Activated T-helper 1 cell treated with anti-CD3 and anti-CD28 coated beads, Interleukin-12 subunit alpha, Interleukin-12 subunit beta, Interleukin-2, Interleukin-4 antibody, amounts not matched to agents 30 ng/mL and 10 ng/mL and 1 ng/mL, durations not matched to agents 14 hours and 24 hours and 36 hours (primary cell): ENCODE results near the gene TTC28. TPM values are rescaled to one million over a fixed set of nuclear protein-coding genes. Genes with fewer than 3 reads are reported as not detected.
"Not testable (repeated sequence)": the region's sequence is repeated elsewhere in the genome, so short reads cannot be mapped to it uniquely, and the experiment has no call there.

ENCODE experiments used
- DNase-seq: peaks from one replicate; pipeline ENCODE4 v3.0.0; 2021; ENCODE audit warnings: low spot score
- H3K27ac Mint-ChIP-seq: one replicate; pipeline ENCODE4 v1.8.0; 2021; ENCODE audit warnings: mild to moderate bottlenecking, mixed read lengths
- H3K27me3 Mint-ChIP-seq: one replicate; pipeline ENCODE4 v1.8.0; 2022; ENCODE audit warnings: mild to moderate bottlenecking, moderate library complexity, mixed read lengths; ENCODE audit not compliant: insufficient read depth
- H3K36me3 Mint-ChIP-seq: one replicate; pipeline ENCODE4 v1.8.0; 2021; ENCODE audit warnings: low read depth, mixed read lengths
- H3K4me1 Mint-ChIP-seq: one replicate; pipeline ENCODE4 v1.8.0; 2021; ENCODE audit warnings: low read depth, mixed read lengths
- H3K4me3 Mint-ChIP-seq: one replicate; pipeline ENCODE4 v1.8.0; 2021; ENCODE audit warnings: mild to moderate bottlenecking, moderate library complexity, mixed read lengths
- H3K9me3 Mint-ChIP-seq: one replicate; pipeline ENCODE4 v1.8.0; 2021; ENCODE audit warnings: mixed read lengths
- intact Hi-C: fragments of 100-400 bp; cut with micrococcal nuclease; formaldehyde crosslinking; loops from one replicate; pipeline ENCODE4 v1.15.1; 2024
- total RNA-seq: library from RNA; stranded (reverse); gene quantifications from 2 replicates; pipeline ENCODE4 v1.2.3, GENCODE V29; 2022

Gene TTC28
- total RNA-seq, 1 donor from 2014 or later: 2.4 TPM

GRCh38 chr22:28593299-28593698 lies 86.3 kb downstream of the TTC28 start:
- Mint-ChIP-seq H3K9me3 (no peaks in the 10 kb centered on the region), H3K4me3 (no peak overlapping the region), H3K36me3 (no peaks in the 10 kb centered on the region), H3K27ac (no peak overlapping the region), H3K27me3 (peaks cover 34% of the 10 kb centered on the region), H3K4me1 (no peaks in the 10 kb centered on the region)
- DNase-seq: no peak
- intact Hi-C loops: loop anchor here (10.0 kb wide), 2 partner anchors 148 to 708 kb away; no protein-coding TSS in a partner anchor

GRCh38 chr22:28589102-28589750 lies 90.4 kb downstream of the TTC28 start:
- H3K4me1 Mint-ChIP-seq: no peaks in the 10 kb centered on the region
- H3K27ac Mint-ChIP-seq: no peak overlapping the region
- H3K9me3 Mint-ChIP-seq: no peaks in the 10 kb centered on the region
- peaks cover 20% of the 10 kb centered on the region for H3K27me3 Mint-ChIP-seq
- no peak for DNase-seq
- H3K36me3 Mint-ChIP-seq: no peaks in the 10 kb centered on the region
- H3K4me3 Mint-ChIP-seq: no peak overlapping the region
- intact Hi-C loops: no loop called here

- Mint-ChIP-seq H3K27me3 (peaks cover 17% of the 10 kb centered on the region), H3K27ac (no peak overlapping the region), H3K4me3 (no peak overlapping the region), H3K4me1 (no peaks in the 10 kb centered on the region), H3K9me3 (no peaks in the 10 kb centered on the region), H3K36me3 (no peaks in the 10 kb centered on the region)
- intact Hi-C loops: no loop called here
- DNase-seq: no peak
Observed at GRCh38 chr22:28585324-28585723, 94.3 kb downstream of the TTC28 start.

- no peak for DNase-seq
- Mint-ChIP-seq H3K27me3 (peaks cover 15% of the 10 kb centered on the region), H3K36me3 (no peaks in the 10 kb centered on the region)
Observed at GRCh38 chr22:28582806-28583205, 96.8 kb downstream of the TTC28 start.

GRCh38 chr22:28581016-28581415 lies 98.6 kb downstream of the TTC28 start:
- DNase-seq: no peak
- H3K27me3 Mint-ChIP-seq: peaks cover 26% of the 10 kb centered on the region
- intact Hi-C loops: no loop called here
- no peak overlapping the region for H3K4me3 Mint-ChIP-seq
- no peak overlapping the region for H3K27ac Mint-ChIP-seq
- H3K36me3 Mint-ChIP-seq: no peaks in the 10 kb centered on the region
- no peaks in the 10 kb centered on the region for H3K9me3 Mint-ChIP-seq
- H3K4me1 Mint-ChIP-seq: no peaks in the 10 kb centered on the region

More at GRCh38 chr22:28582806-28583205, 96.8 kb downstream of the TTC28 start:
- Mint-ChIP-seq H3K4me3 (no peak overlapping the region), H3K27ac (no peak overlapping the region), H3K9me3 (no peaks in the 10 kb centered on the region), H3K4me1 (no peaks in the 10 kb centered on the region)
- intact Hi-C loops: no loop called here

GRCh38 chr22:28576162-28576561 lies 103.5 kb downstream of the TTC28 start:
- Mint-ChIP-seq H3K4me3 (no peak overlapping the region), H3K27ac (no peak overlapping the region), H3K9me3 (no peaks in the 10 kb centered on the region), H3K4me1 (no peaks in the 10 kb centered on the region), H3K36me3 (no peaks in the 10 kb centered on the region), H3K27me3 (peaks cover 42% of the 10 kb centered on the region)
- DNase-seq: no peak
- intact Hi-C loops: no loop called here

- H3K4me3 Mint-ChIP-seq: no peak overlapping the region
- H3K27me3 Mint-ChIP-seq: peaks cover 48% of the 10 kb centered on the region
- no peaks in the 10 kb centered on the region for H3K9me3 Mint-ChIP-seq
- H3K27ac Mint-ChIP-seq: no peak overlapping the region
- H3K4me1 Mint-ChIP-seq: no peaks in the 10 kb centered on the region
- DNase-seq: no peak
- H3K36me3 Mint-ChIP-seq: no peaks in the 10 kb centered on the region
- intact Hi-C loops: no loop called here
Observed at GRCh38 chr22:28574159-28574788, 105.4 kb downstream of the TTC28 start.

- H3K27me3 Mint-ChIP-seq: peaks cover 50% of the 10 kb centered on the region
- intact Hi-C loops: no loop called here
- no peak overlapping the region for H3K4me3 Mint-ChIP-seq
- H3K27ac Mint-ChIP-seq: no peak overlapping the region
- DNase-seq: no peak
- H3K4me1 Mint-ChIP-seq: no peaks in the 10 kb centered on the region
- no peaks in the 10 kb centered on the region for H3K36me3 Mint-ChIP-seq
- no peaks in the 10 kb centered on the region for H3K9me3 Mint-ChIP-seq
Observed at GRCh38 chr22:28570696-28571373, 108.8 kb downstream of the TTC28 start.

- H3K27ac Mint-ChIP-seq, H3K9me3 Mint-ChIP-seq, intact Hi-C loops, DNase-seq, H3K4me3 Mint-ChIP-seq, H3K4me1 Mint-ChIP-seq, H3K36me3 Mint-ChIP-seq: not testable (repeated sequence)
- H3K27me3 Mint-ChIP-seq: peaks cover 37% of the 10 kb centered on the region
Observed at GRCh38 chr22:28568974-28569373, 110.7 kb downstream of the TTC28 start.

- no peak for DNase-seq
- Mint-ChIP-seq H3K4me1 (no peaks in the 10 kb centered on the region), H3K27ac (no peak overlapping the region), H3K9me3 (no peaks in the 10 kb centered on the region), H3K4me3 (no peak overlapping the region), H3K27me3 (peaks cover 35% of the 10 kb centered on the region), H3K36me3 (no peaks in the 10 kb centered on the region)
- intact Hi-C loops: no loop called here
Observed at GRCh38 chr22:28568099-28568498, 111.5 kb downstream of the TTC28 start.

- H3K27me3 Mint-ChIP-seq: peaks cover 32% of the 10 kb centered on the region
- H3K9me3 Mint-ChIP-seq, H3K27ac Mint-ChIP-seq, H3K4me1 Mint-ChIP-seq, H3K4me3 Mint-ChIP-seq, intact Hi-C loops, DNase-seq, H3K36me3 Mint-ChIP-seq: not testable (repeated sequence)
Observed at GRCh38 chr22:28566920-28567499, 112.6 kb downstream of the TTC28 start.

- Mint-ChIP-seq H3K27ac (no peak overlapping the region), H3K9me3 (no peaks in the 10 kb centered on the region), H3K36me3 (no peaks in the 10 kb centered on the region), H3K4me3 (no peak overlapping the region), H3K4me1 (no peaks in the 10 kb centered on the region), H3K27me3 (peaks cover 30% of the 10 kb centered on the region)
- DNase-seq: no peak
- intact Hi-C loops: no loop called here
Observed at GRCh38 chr22:28563636-28564035, 116.0 kb downstream of the TTC28 start.

- intact Hi-C loops: no loop called here
- no peaks in the 10 kb centered on the region for H3K4me1 Mint-ChIP-seq
- no peaks in the 10 kb centered on the region for H3K36me3 Mint-ChIP-seq
- no peak overlapping the region for H3K27ac Mint-ChIP-seq
- peaks cover 19% of the 10 kb centered on the region for H3K27me3 Mint-ChIP-seq
- no peaks in the 10 kb centered on the region for H3K9me3 Mint-ChIP-seq
- H3K4me3 Mint-ChIP-seq: no peak overlapping the region
- DNase-seq: no peak
Observed at GRCh38 chr22:28562324-28562723, 117.3 kb downstream of the TTC28 start.
